Heart right ventricle (tissue), 16 donors: Measurements from ENCODE around the gene PRKCE. TPM values are rescaled to one million over a fixed set of nuclear protein-coding genes. Genes with fewer than 3 reads are reported as not detected.

Experiments
- ATAC-seq, 8 donors: fragments of 200-7000 bp; cut with Tn5 transposase; one replicate each; pipeline ENCODE4 v1.9.1; 2020; ENCODE audit warnings: mild to moderate bottlenecking in 8 of 8, moderate library complexity in 8 of 8, moderate number of reproducible peaks in 1 of 8
- DNase-seq, 2 donors: peaks; one replicate each; pipeline ENCODE4 v3.0.0-alpha.2; 2020
- H3K27ac ChIP-seq, 10 donors: fragments of 200-600 bp; sonication (generic) in 2 of 10; one replicate each; pipeline versions ENCODE4 v1.5.0 to v1.8.0; 2020 to 2022; ENCODE audit warnings: mild to moderate bottlenecking in 3 of 10
- H3K27me3 ChIP-seq, 7 donors: fragments of 200-600 bp; one replicate each; pipeline ENCODE4 v1.8.0; 2021 to 2022; ENCODE audit warnings: mild to moderate bottlenecking in 2 of 7
- H3K36me3 ChIP-seq, 9 donors: fragments of 200-600 bp; sonication (generic) in 1 of 9; one replicate each; pipeline versions ENCODE4 v1.5.0 to v1.8.0; 2020 to 2022; ENCODE audit warnings: mild to moderate bottlenecking in 2 of 9
- H3K4me1 ChIP-seq, 9 donors: fragments of 200-600 bp; sonication (generic) in 1 of 9; one replicate each; pipeline versions ENCODE4 v1.5.0 to v1.8.0; 2020 to 2022; ENCODE audit warnings: mild to moderate bottlenecking in 4 of 9
- H3K4me3 ChIP-seq, 10 donors: fragments of 200-600 bp; sonication (generic) in 2 of 10; one replicate each; pipeline versions ENCODE4 v1.5.0 to v1.8.0; 2020 to 2022; ENCODE audit warnings: mild to moderate bottlenecking in 7 of 10, moderate library complexity in 2 of 10
- H3K9me3 ChIP-seq, 11 donors: fragments of 200-600 bp in 10 of 11; sonication (generic) in 2 of 11; one replicate each; pipeline versions ENCODE4 v1.5.0 to v1.8.0; 2013 to 2022; ENCODE audit warnings: mild to moderate bottlenecking in 2 of 11, control low read depth in 1 of 11, moderate library complexity in 1 of 11
- WGBS, 2 donors: extraction: QIAGEN DNeasy Blood & Tissue Kit; methylation state at CpG; one replicate each; pipeline ENCODE4 v1.1.7; 2013; ENCODE audit warnings: inconsistent platforms in 1 of 2; 5-methylcytosine and 5-hydroxymethylcytosine counted together
- intact Hi-C, 10 donors: fragments of 100-400 bp; cut with DNase I; formaldehyde crosslinking; loops; one replicate each; pipeline versions ENCODE4 v1.11.1 to v1.14.2; 2022
- polyA plus RNA-seq, 2 donors: library from polyadenylated mRNA; stranded (reverse); fragments of 200-250 nt; gene quantifications; one replicate each; pipeline ENCODE4 v1.2.3, GENCODE V29; 2013
- total RNA-seq, 10 donors: library from RNA; stranded (reverse); fragmentation: NEBNext Ultra II Directional in 3 of 10; extraction: Animal tissue kit (Norgen Biotek cat#: 25700) in 3 of 10; gene quantifications; one replicate each; pipeline versions ENCODE4 v1.2.1 to v1.2.4, GENCODE V29; 2021 to 2023
- TF ChIP-seq, protein P1 (sequence below), 9 donors: fragments of 200-600 bp; sonication (generic) in 2 of 9; IDR thresholded peaks; one replicate each; pipeline versions ENCODE4 v1.5.0 to v1.8.0; 2021 to 2022; ENCODE audit warnings: antibody characterized with exemption in 9 of 9, mild to moderate bottlenecking in 5 of 9, moderate library complexity in 1 of 9
- donor health status: Arrhythmogenic right ventricular cardiomyopathy.
- donor health status: ischemic (EF 13 %, LVEDD 7.1; RV severe dilation, severe dysfunction).
- donor health status: healthy with polysubstance abuse.
- donor health status: DM: no; HTN: yes; CAD: no.
- donor health status: DM: no; HTN: no; CAD: no.
- donor health status: ischemic (EF 25% LVEDD 6.9; RV normal size, moderate dysfunction).
- donor health status: ischemic (EF 25% LVEDD 5.7; RV mildly dilated, moderate dysfunction).
- donor health status: healthy.
- donor health status: DM: yes; HTN: yes; CAD: no.
- donor health status: Ischemic cardiomyopathy.
- donor health status: ischemic (EF 35%, LVEDD 5.7; RV mildly dilated, moderate dysfunction).
- donor health status: nonischemic (EF 11% LVEDD 7.7; RV severe dilation, severe dysfunction).
- donor health status: DM: yes; HTN: yes; CAD: no.
- donor health status: PGD.
- donor health status: ischemic (EF 29% LVEDD 5.4; RV normal size, mild dysfunction).
- donor health status: nonischemic (EF 23%, LVEDD 6.1; RV moderate dilation, normal function).

PRKCE gene
- total and polyA plus RNA-seq, 12 donors = 3.7 to 22.7 (median 16.7) TPM

GRCh38 chr2:45830322-45830721 lies 178.8 kb downstream of the PRKCE start:
- intact Hi-C loops = no loop called here

GRCh38 chr2:45833301-45833967 lies 182.0 kb downstream of the PRKCE start:
- H3K27ac ChIP-seq = no peak overlapping the region
- intact Hi-C loops = no loop called here
- no peaks in the 10 kb centered on the region for H3K27me3 ChIP-seq
- TF ChIP-seq, protein P1, sequence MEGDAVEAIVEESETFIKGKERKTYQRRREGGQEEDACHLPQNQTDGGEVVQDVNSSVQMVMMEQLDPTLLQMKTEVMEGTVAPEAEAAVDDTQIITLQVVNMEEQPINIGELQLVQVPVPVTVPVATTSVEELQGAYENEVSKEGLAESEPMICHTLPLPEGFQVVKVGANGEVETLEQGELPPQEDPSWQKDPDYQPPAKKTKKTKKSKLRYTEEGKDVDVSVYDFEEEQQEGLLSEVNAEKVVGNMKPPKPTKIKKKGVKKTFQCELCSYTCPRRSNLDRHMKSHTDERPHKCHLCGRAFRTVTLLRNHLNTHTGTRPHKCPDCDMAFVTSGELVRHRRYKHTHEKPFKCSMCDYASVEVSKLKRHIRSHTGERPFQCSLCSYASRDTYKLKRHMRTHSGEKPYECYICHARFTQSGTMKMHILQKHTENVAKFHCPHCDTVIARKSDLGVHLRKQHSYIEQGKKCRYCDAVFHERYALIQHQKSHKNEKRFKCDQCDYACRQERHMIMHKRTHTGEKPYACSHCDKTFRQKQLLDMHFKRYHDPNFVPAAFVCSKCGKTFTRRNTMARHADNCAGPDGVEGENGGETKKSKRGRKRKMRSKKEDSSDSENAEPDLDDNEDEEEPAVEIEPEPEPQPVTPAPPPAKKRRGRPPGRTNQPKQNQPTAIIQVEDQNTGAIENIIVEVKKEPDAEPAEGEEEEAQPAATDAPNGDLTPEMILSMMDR (IDR thresholded peaks at IDR 0.05) = no peak
- H3K4me3 ChIP-seq = no peak overlapping the region
- H3K4me1 ChIP-seq = peaks cover 0 to 23% (median 0%) of the 10 kb centered on the region in 9 donors
- H3K9me3 ChIP-seq = peaks cover 0 to 16% (median 10%) of the 10 kb centered on the region in 11 donors
- ATAC-seq (no peak), DNase-seq (no peak)
- H3K36me3 ChIP-seq = no peaks in the 10 kb centered on the region
- 67 to 73% methylated on average over 3 of the region's 3 CpGs for WGBS, 2 donors

More at GRCh38 chr2:45830322-45830721, 178.8 kb downstream of the PRKCE start:
- Histone ChIP-seq H3K36me3 (no peaks in the 10 kb centered on the region), H3K9me3 (peaks cover 0 to 16% (median 10%) of the 10 kb centered on the region in 11 donors), H3K4me3 (no peak overlapping the region), H3K27me3 (no peaks in the 10 kb centered on the region), H3K4me1 (peaks cover 3 to 20% (median 12%) of the 10 kb centered on the region in 9 donors), H3K27ac (no peak overlapping the region)
- DNase-seq = no peak
- no peak for ATAC-seq
- TF ChIP-seq, protein P1 (IDR thresholded peaks at IDR 0.05) = no peak

- 71 to 72% methylated on average over 3 of the region's 3 CpGs for WGBS, 2 donors
- TF ChIP-seq, protein P1 (IDR thresholded peaks at IDR 0.05) = no peak
- H3K9me3 ChIP-seq = peaks cover 0 to 16% (median 10%) of the 10 kb centered on the region in 11 donors
- no peaks in the 10 kb centered on the region for H3K27me3 ChIP-seq
- intact Hi-C loops = no loop called here
- H3K27ac ChIP-seq = no peak overlapping the region
- no peaks in the 10 kb centered on the region for H3K36me3 ChIP-seq
- DNase-seq (no peak), ATAC-seq (no peak)
- peaks cover 0 to 23% (median under 1%) of the 10 kb centered on the region in 9 donors for H3K4me1 ChIP-seq
- H3K4me3 ChIP-seq = no peak overlapping the region
Observed at GRCh38 chr2:45833968-45834344, 182.5 kb downstream of the PRKCE start.

- H3K27me3 ChIP-seq = no peaks in the 10 kb centered on the region
- H3K36me3 ChIP-seq = no peaks in the 10 kb centered on the region
- peaks cover 0 to 16% (median 10%) of the 10 kb centered on the region in 11 donors for H3K9me3 ChIP-seq
- peaks cover 0 to 27% (median 4%) of the 10 kb centered on the region in 9 donors for H3K4me1 ChIP-seq
- intact Hi-C loops = no loop called here
- TF ChIP-seq, protein P1 (IDR thresholded peaks at IDR 0.05) = no peak
- no peak overlapping the region for H3K27ac ChIP-seq
- WGBS, 2 donors = 93 to 96% methylated on average over 6 of the region's 6 CpGs
- ATAC-seq (no peak), DNase-seq (no peak)
- no peak overlapping the region for H3K4me3 ChIP-seq
Observed at GRCh38 chr2:45834372-45834771, 182.9 kb downstream of the PRKCE start.
